Activated CD4-positive, alpha-beta memory T cell treated with anti-CD3 and anti-CD28 coated beads for 36 hours (primary cell): ENCODE measurements around the gene ZMYM3. TPM values are rescaled to one million over a fixed set of nuclear protein-coding genes. Genes with fewer than 3 reads are reported as not detected.
A peak's percentile ranks its signal among the peaks of the same experiment; 100 is the strongest.

Experiments
- CTCF ChIA-PET: fragments of 350-600 bp; sonication (Branson Sonifier 250); formaldehyde crosslinking; loops from one replicate; lab custom pipeline; 2021; ENCODE audit warnings: antibody characterized with exemption, inconsistent platforms; lab: Charles Lee
- POLR2A ChIA-PET: fragments of 350-600 bp; sonication (Branson Sonifier 250); formaldehyde crosslinking; loops from one replicate; lab custom pipeline; 2021; ENCODE audit warnings: antibody characterized with exemption; lab: Charles Lee
- DNase-seq: peaks from one replicate; pipeline ENCODE4 v3.0.0-alpha.2; 2020
- H3K27ac Mint-ChIP-seq: one replicate; pipeline ENCODE4 v1.8.0; 2021; ENCODE audit warnings: mixed read lengths
- H3K27me3 Mint-ChIP-seq: one replicate; pipeline ENCODE4 v1.8.0; 2021; ENCODE audit warnings: mixed read lengths
- H3K36me3 Mint-ChIP-seq: one replicate; pipeline ENCODE4 v1.8.0; 2021; ENCODE audit warnings: mixed read lengths
- H3K4me1 Mint-ChIP-seq: one replicate; pipeline ENCODE4 v1.8.0; 2021; ENCODE audit warnings: low read depth, mixed read lengths
- H3K4me3 Mint-ChIP-seq: one replicate; pipeline ENCODE4 v1.8.0; 2021; ENCODE audit warnings: mild to moderate bottlenecking, mixed read lengths
- H3K9me3 Mint-ChIP-seq: one replicate; pipeline ENCODE4 v1.8.0; 2021; ENCODE audit warnings: mixed read lengths
- intact Hi-C: fragments of 100-400 bp; cut with micrococcal nuclease; formaldehyde crosslinking; loops from one replicate; pipeline ENCODE4 v1.15.1; 2023
- total RNA-seq, 2 experiments: library from RNA; stranded (reverse); gene quantifications; one replicate each; pipeline ENCODE4 v1.2.3, GENCODE V29; 2021

ZMYM3 gene
- total RNA-seq, 2 experiments from 2014 or later = 17.2 to 17.5 TPM

GRCh38 chrX:71251466-71251973 lies 2.4 kb downstream of the ZMYM3 start:
- Mint-ChIP-seq H3K36me3 (peaks cover 9% of the 10 kb centered on the region), H3K27ac (peak overlapping the region; percentile 54), H3K9me3 (no peaks in the 10 kb centered on the region), H3K27me3 (no peaks in the 10 kb centered on the region), H3K4me1 (peaks cover 25% of the 10 kb centered on the region), H3K4me3 (peak overlapping the region; percentile 46)
- peak; percentile 52 for DNase-seq
- intact Hi-C loops = loop anchor here (5.0 kb wide), 2 partner anchors 54 to 69 kb away; no protein-coding TSS in a partner anchor
- ChIA-PET CTCF (no interaction called here), POLR2A (no interaction called here)

GRCh38 chrX:71250841-71251240 lies 3.1 kb downstream of the ZMYM3 start:
- H3K4me1 Mint-ChIP-seq = peaks cover 25% of the 10 kb centered on the region
- no peak for DNase-seq
- ChIA-PET POLR2A (no interaction called here), CTCF (no interaction called here)
- peak overlapping the region; percentile 20 for H3K4me3 Mint-ChIP-seq
- no peaks in the 10 kb centered on the region for H3K9me3 Mint-ChIP-seq
- H3K36me3 Mint-ChIP-seq = peaks cover 9% of the 10 kb centered on the region
- intact Hi-C loops = loop anchor here (5.0 kb wide), 2 partner anchors 54 to 69 kb away; no protein-coding TSS in a partner anchor
- H3K27me3 Mint-ChIP-seq = no peaks in the 10 kb centered on the region
- H3K27ac Mint-ChIP-seq = no peak overlapping the region

GRCh38 chrX:71245159-71245558 lies 8.8 kb downstream of the ZMYM3 start:
- H3K27ac Mint-ChIP-seq = no peak overlapping the region
- no peaks in the 10 kb centered on the region for H3K9me3 Mint-ChIP-seq
- CTCF ChIA-PET = no interaction called here

GRCh38 chrX:71244359-71245128 lies 9.4 kb downstream of the ZMYM3 start:
- DNase-seq = no peak
- H3K4me1 Mint-ChIP-seq = no peaks in the 10 kb centered on the region
- no peaks in the 10 kb centered on the region for H3K27me3 Mint-ChIP-seq
- no peak overlapping the region for H3K4me3 Mint-ChIP-seq
- CTCF ChIA-PET = no interaction called here
- intact Hi-C loops = no loop called here
- POLR2A ChIA-PET = no interaction called here
- no peak overlapping the region for H3K27ac Mint-ChIP-seq
- no peaks in the 10 kb centered on the region for H3K9me3 Mint-ChIP-seq
- H3K36me3 Mint-ChIP-seq = peaks cover 33% of the 10 kb centered on the region

More at GRCh38 chrX:71245159-71245558, 8.8 kb downstream of the ZMYM3 start:
- intact Hi-C loops = no loop called here
- Mint-ChIP-seq H3K36me3 (peaks cover 31% of the 10 kb centered on the region), H3K27me3 (no peaks in the 10 kb centered on the region), H3K4me1 (no peaks in the 10 kb centered on the region), H3K4me3 (no peak overlapping the region)
- POLR2A ChIA-PET = no interaction called here
- no peak for DNase-seq

- no peak overlapping the region for H3K27ac Mint-ChIP-seq
- POLR2A ChIA-PET = no interaction called here
- DNase-seq = no peak
- peaks cover 26% of the 10 kb centered on the region for H3K36me3 Mint-ChIP-seq
- CTCF ChIA-PET = no interaction called here
- H3K4me3 Mint-ChIP-seq = no peak overlapping the region
- intact Hi-C loops = no loop called here
- no peaks in the 10 kb centered on the region for H3K4me1 Mint-ChIP-seq
- H3K27me3 Mint-ChIP-seq = no peaks in the 10 kb centered on the region
- no peaks in the 10 kb centered on the region for H3K9me3 Mint-ChIP-seq
Measured at GRCh38 chrX:71241301-71241700, 12.6 kb downstream of the ZMYM3 start.

- intact Hi-C loops = no loop called here
- H3K36me3 Mint-ChIP-seq = peaks cover 20% of the 10 kb centered on the region
- H3K4me3 Mint-ChIP-seq = no peak overlapping the region
- H3K9me3 Mint-ChIP-seq = no peaks in the 10 kb centered on the region
- no peak for DNase-seq
- H3K27ac Mint-ChIP-seq = no peak overlapping the region
- ChIA-PET POLR2A (no interaction called here), CTCF (no interaction called here)
- H3K4me1 Mint-ChIP-seq = no peaks in the 10 kb centered on the region
- H3K27me3 Mint-ChIP-seq = no peaks in the 10 kb centered on the region
Measured at GRCh38 chrX:71239781-71240180, 14.2 kb downstream of the ZMYM3 start.

- intact Hi-C loops = no loop called here
- no peak overlapping the region for H3K27ac Mint-ChIP-seq
Measured at GRCh38 chrX:71236836-71237235, 17.1 kb downstream of the ZMYM3 start.

GRCh38 chrX:71235482-71235881 lies 18.5 kb downstream of the ZMYM3 start:
- CTCF ChIA-PET = no interaction called here
- no peaks in the 10 kb centered on the region for H3K9me3 Mint-ChIP-seq
- no peaks in the 10 kb centered on the region for H3K4me1 Mint-ChIP-seq
- no peaks in the 10 kb centered on the region for H3K27me3 Mint-ChIP-seq
- POLR2A ChIA-PET = no interaction called here
- no peak for DNase-seq
- peaks cover 7% of the 10 kb centered on the region for H3K36me3 Mint-ChIP-seq
- intact Hi-C loops = no loop called here
- no peak overlapping the region for H3K27ac Mint-ChIP-seq
- H3K4me3 Mint-ChIP-seq = no peak overlapping the region

More at GRCh38 chrX:71236836-71237235, 17.1 kb downstream of the ZMYM3 start:
- ChIA-PET CTCF (no interaction called here), POLR2A (no interaction called here)
- H3K4me3 Mint-ChIP-seq = no peak overlapping the region
- no peaks in the 10 kb centered on the region for H3K27me3 Mint-ChIP-seq
- H3K4me1 Mint-ChIP-seq = no peaks in the 10 kb centered on the region
- no peak for DNase-seq
- H3K36me3 Mint-ChIP-seq = peaks cover 15% of the 10 kb centered on the region
- H3K9me3 Mint-ChIP-seq = no peaks in the 10 kb centered on the region

GRCh38 chrX:71228063-71228642 lies 25.8 kb downstream of the ZMYM3 start:
- Mint-ChIP-seq H3K27ac (no peak overlapping the region), H3K36me3 (no peaks in the 10 kb centered on the region), H3K4me1 (no peaks in the 10 kb centered on the region), H3K4me3 (no peak overlapping the region), H3K9me3 (no peaks in the 10 kb centered on the region), H3K27me3 (peaks cover 1% of the 10 kb centered on the region)
- no peak for DNase-seq
- CTCF ChIA-PET = no interaction called here
- POLR2A ChIA-PET = no interaction called here
- intact Hi-C loops = no loop called here

- DNase-seq = peak; percentile 9
- Mint-ChIP-seq H3K36me3 (no peaks in the 10 kb centered on the region), H3K4me3 (no peak overlapping the region), H3K9me3 (no peaks in the 10 kb centered on the region), H3K27me3 (peaks cover 1% of the 10 kb centered on the region), H3K4me1 (no peaks in the 10 kb centered on the region), H3K27ac (no peak overlapping the region)
- intact Hi-C loops = no loop called here
- ChIA-PET POLR2A (no interaction called here), CTCF (no interaction called here)
Measured at GRCh38 chrX:71227370-71228062, 26.4 kb downstream of the ZMYM3 start.

GRCh38 chrX:71225676-71226075 lies 28.3 kb downstream of the ZMYM3 start:
- ChIA-PET CTCF (interaction anchor here (1.3 kb wide), 1 partner anchor 46 kb away, joined by 4 read pairs; no protein-coding TSS in a partner anchor), POLR2A (no interaction called here)
- H3K9me3 Mint-ChIP-seq = no peaks in the 10 kb centered on the region
- peaks cover 1% of the 10 kb centered on the region for H3K27me3 Mint-ChIP-seq
- intact Hi-C loops = no loop called here
- H3K4me1 Mint-ChIP-seq = no peaks in the 10 kb centered on the region
- DNase-seq = no peak
- H3K4me3 Mint-ChIP-seq = no peak overlapping the region
- no peak overlapping the region for H3K27ac Mint-ChIP-seq
- H3K36me3 Mint-ChIP-seq = no peaks in the 10 kb centered on the region

- POLR2A ChIA-PET = no interaction called here
- no peak overlapping the region for H3K4me3 Mint-ChIP-seq
- no peaks in the 10 kb centered on the region for H3K9me3 Mint-ChIP-seq
- CTCF ChIA-PET = no interaction called here
- no peak for DNase-seq
- no peaks in the 10 kb centered on the region for H3K36me3 Mint-ChIP-seq
- no peak overlapping the region for H3K27ac Mint-ChIP-seq
- H3K27me3 Mint-ChIP-seq = peaks cover 1% of the 10 kb centered on the region
- H3K4me1 Mint-ChIP-seq = no peaks in the 10 kb centered on the region
- intact Hi-C loops = no loop called here
Measured at GRCh38 chrX:71225009-71225408, 28.9 kb downstream of the ZMYM3 start.
